ENCODE measurements around the gene PCDHB6.
"Not testable (repeated sequence)": the region's sequence is repeated elsewhere in the genome, so short reads cannot be mapped to it uniquely, and the experiment has no call there.

DNA sequence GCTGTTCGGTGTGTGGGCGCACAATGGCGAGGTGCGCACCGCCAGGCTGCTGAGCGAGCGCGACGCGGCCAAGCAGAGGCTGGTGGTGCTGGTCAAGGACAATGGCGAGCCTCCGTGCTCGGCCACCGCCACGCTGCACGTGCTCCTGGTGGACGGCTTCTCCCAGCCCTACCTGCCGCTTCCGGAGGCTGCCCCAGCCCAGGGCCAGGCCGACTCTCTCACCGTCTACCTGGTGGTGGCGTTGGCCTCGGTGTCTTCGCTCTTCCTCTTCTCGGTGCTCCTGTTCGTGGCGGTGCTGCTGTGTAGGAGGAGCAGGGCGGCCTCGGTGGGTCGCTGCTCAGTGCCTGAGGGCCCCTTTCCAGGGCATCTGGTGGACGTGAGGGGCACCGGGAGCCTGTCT, 30.0 kb downstream of the PCDHB6 start:
- TF ChIP-seq, protein P1, sequence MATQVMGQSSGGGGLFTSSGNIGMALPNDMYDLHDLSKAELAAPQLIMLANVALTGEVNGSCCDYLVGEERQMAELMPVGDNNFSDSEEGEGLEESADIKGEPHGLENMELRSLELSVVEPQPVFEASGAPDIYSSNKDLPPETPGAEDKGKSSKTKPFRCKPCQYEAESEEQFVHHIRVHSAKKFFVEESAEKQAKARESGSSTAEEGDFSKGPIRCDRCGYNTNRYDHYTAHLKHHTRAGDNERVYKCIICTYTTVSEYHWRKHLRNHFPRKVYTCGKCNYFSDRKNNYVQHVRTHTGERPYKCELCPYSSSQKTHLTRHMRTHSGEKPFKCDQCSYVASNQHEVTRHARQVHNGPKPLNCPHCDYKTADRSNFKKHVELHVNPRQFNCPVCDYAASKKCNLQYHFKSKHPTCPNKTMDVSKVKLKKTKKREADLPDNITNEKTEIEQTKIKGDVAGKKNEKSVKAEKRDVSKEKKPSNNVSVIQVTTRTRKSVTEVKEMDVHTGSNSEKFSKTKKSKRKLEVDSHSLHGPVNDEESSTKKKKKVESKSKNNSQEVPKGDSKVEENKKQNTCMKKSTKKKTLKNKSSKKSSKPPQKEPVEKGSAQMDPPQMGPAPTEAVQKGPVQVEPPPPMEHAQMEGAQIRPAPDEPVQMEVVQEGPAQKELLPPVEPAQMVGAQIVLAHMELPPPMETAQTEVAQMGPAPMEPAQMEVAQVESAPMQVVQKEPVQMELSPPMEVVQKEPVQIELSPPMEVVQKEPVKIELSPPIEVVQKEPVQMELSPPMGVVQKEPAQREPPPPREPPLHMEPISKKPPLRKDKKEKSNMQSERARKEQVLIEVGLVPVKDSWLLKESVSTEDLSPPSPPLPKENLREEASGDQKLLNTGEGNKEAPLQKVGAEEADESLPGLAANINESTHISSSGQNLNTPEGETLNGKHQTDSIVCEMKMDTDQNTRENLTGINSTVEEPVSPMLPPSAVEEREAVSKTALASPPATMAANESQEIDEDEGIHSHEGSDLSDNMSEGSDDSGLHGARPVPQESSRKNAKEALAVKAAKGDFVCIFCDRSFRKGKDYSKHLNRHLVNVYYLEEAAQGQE (IDR thresholded peaks at IDR 0.05; ENCODE audit: borderline replicate concordance in 1 of 2, low read depth in 1 of 2, low read length in 2 of 2) = not testable (repeated sequence)
- TF ChIP-seq ZMYM4 (CRISPR knock-in tag; IDR thresholded peaks at IDR 0.05); POLR2A (IDR thresholded peaks at IDR 0.05; ENCODE audit: insufficient read depth in 1 of 2, low read depth in 2 of 2, low read length in 2 of 2); ZNF441 (CRISPR knock-in tag; IDR thresholded peaks at IDR 0.05; ENCODE audit: borderline replicate concordance); NCOR1 (IDR thresholded peaks at IDR 0.05; ENCODE audit: borderline replicate concordance, low read length); NR2F6 (IDR thresholded peaks at IDR 0.05); NR2F6 (CRISPR knock-in tag; IDR thresholded peaks at IDR 0.05); ZSCAN12 (CRISPR knock-in tag; IDR thresholded peaks at IDR 0.05); ZNF567 (CRISPR knock-in tag; IDR thresholded peaks at IDR 0.05; ENCODE audit: borderline replicate concordance); GABPA (IDR thresholded peaks at IDR 0.05; ENCODE audit: low read depth, low read length); GABPA (CRISPR knock-in tag; IDR thresholded peaks at IDR 0.05; ENCODE audit: low read depth): not testable (repeated sequence)
- TF ChIP-seq, protein P2, sequence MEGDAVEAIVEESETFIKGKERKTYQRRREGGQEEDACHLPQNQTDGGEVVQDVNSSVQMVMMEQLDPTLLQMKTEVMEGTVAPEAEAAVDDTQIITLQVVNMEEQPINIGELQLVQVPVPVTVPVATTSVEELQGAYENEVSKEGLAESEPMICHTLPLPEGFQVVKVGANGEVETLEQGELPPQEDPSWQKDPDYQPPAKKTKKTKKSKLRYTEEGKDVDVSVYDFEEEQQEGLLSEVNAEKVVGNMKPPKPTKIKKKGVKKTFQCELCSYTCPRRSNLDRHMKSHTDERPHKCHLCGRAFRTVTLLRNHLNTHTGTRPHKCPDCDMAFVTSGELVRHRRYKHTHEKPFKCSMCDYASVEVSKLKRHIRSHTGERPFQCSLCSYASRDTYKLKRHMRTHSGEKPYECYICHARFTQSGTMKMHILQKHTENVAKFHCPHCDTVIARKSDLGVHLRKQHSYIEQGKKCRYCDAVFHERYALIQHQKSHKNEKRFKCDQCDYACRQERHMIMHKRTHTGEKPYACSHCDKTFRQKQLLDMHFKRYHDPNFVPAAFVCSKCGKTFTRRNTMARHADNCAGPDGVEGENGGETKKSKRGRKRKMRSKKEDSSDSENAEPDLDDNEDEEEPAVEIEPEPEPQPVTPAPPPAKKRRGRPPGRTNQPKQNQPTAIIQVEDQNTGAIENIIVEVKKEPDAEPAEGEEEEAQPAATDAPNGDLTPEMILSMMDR (CRISPR knock-in tag; IDR thresholded peaks at IDR 0.05) = not testable (repeated sequence)
- TF ChIP-seq, protein P3, sequence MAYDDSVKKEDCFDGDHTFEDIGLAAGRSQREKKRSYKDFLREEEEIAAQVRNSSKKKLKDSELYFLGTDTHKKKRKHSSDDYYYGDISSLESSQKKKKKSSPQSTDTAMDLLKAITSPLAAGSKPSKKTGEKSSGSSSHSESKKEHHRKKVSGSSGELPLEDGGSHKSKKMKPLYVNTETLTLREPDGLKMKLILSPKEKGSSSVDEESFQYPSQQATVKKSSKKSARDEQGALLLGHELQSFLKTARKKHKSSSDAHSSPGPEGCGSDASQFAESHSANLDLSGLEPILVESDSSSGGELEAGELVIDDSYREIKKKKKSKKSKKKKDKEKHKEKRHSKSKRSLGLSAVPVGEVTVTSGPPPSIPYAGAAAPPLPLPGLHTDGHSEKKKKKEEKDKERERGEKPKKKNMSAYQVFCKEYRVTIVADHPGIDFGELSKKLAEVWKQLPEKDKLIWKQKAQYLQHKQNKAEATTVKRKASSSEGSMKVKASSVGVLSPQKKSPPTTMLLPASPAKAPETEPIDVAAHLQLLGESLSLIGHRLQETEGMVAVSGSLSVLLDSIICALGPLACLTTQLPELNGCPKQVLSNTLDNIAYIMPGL (CRISPR knock-in tag; IDR thresholded peaks at IDR 0.05; ENCODE audit: borderline replicate concordance in 1 of 2, low read depth in 1 of 2) = not testable (repeated sequence)
